Ovary (tissue), 9 donors: ENCODE data around the gene E2F7. TPM values are rescaled to one million over a fixed set of nuclear protein-coding genes. Genes with fewer than 3 reads are reported as not detected.
"Not testable (repeated sequence)": the region's sequence is repeated elsewhere in the genome, so short reads cannot be mapped to it uniquely, and the experiment has no call there.

Source experiments
- DNase-seq, 5 donors: peaks; one replicate each; pipeline ENCODE4 v3.0.0-alpha.2; 2019 to 2020
- H3K27ac ChIP-seq, 2 donors: fragments of 200-600 bp; one replicate each; pipeline versions ENCODE4 v1.5.1 to v1.8.0; 2019 to 2022
- H3K27me3 ChIP-seq: fragments of 200-600 bp; one replicate; pipeline ENCODE4 v1.8.0; 2022
- H3K36me3 ChIP-seq: fragments of 200-600 bp; sonication (generic); one replicate; pipeline ENCODE4 v1.5.1; 2019
- H3K4me1 ChIP-seq: one replicate; pipeline ENCODE4 v1.8.1; 2013; ENCODE audit warnings: mild to moderate bottlenecking, moderate library complexity; ENCODE audit not compliant: insufficient read depth
- H3K4me3 ChIP-seq: fragments of 200-600 bp; sonication (generic); one replicate; pipeline ENCODE4 v1.5.1; 2017
- H3K9me3 ChIP-seq, 2 donors: fragments of 200-600 bp in 1 of 2; sonication (generic) in 1 of 2; one replicate each; pipeline versions ENCODE4 v1.5.1 to v1.8.1; 2013 to 2019; ENCODE audit warnings: mild to moderate bottlenecking in 1 of 2, moderate library complexity in 1 of 2
- EP300 ChIP-seq: sonication (generic); formaldehyde crosslinking; IDR thresholded peaks from one replicate; pipeline ENCODE4 v1.6.1; 2017; ENCODE audit warnings: antibody characterized with exemption
- POLR2A ChIP-seq: fragments of 450-650 bp; IDR thresholded peaks from one replicate; pipeline ENCODE4 v1.6.1; 2017; ENCODE audit warnings: antibody characterized with exemption, mild to moderate bottlenecking, moderate library complexity
- WGBS, 3 donors: extraction: QIAGEN DNeasy Blood & Tissue Kit in 1 of 3; methylation state at CpG; one replicate each; pipeline versions ENCODE4 v1.1.5 to v1.1.7; 2013 to 2017; 5-methylcytosine and 5-hydroxymethylcytosine counted together
- intact Hi-C, 4 donors: fragments of 100-400 bp; cut with DNase I; formaldehyde crosslinking; loops; one replicate each; pipeline versions ENCODE4 v1.11.0 to v1.15.1; 2022 to 2023
- polyA plus RNA-seq, 2 donors: library from polyadenylated mRNA; stranded (reverse); fragments of 200-250 nt in 1 of 2; fragments of 350-450 nt in 1 of 2; fragmentation: Illumina TruSeq in 1 of 2; extraction: RNeasy Lipid Tissue Mini Kit (QIAGEN cat#74804) in 1 of 2; gene quantifications; one replicate each; pipeline ENCODE4 v1.2.3, GENCODE V29; 2013 to 2014
- total RNA-seq, 7 donors: library from RNA; depleted of rRNA in 2 of 7; stranded (reverse); fragments of >200 nt in 2 of 7; fragmentation: NEBNext Ultra II Directional in 3 of 7; extraction: Animal tissue kit (Norgen Biotek cat#: 25700) in 3 of 7; gene quantifications; one replicate each; pipeline versions ENCODE4 v1.1.0 to v1.2.4, GENCODE V29; 2016 to 2023
- TF ChIP-seq, protein P1 (sequence below), 3 donors: fragments of 450-650 bp in 2 of 3; fragments of 200-600 bp in 1 of 3; IDR thresholded peaks; one replicate each; pipeline versions ENCODE4 v1.5.1 to v1.8.0; 2016 to 2022; ENCODE audit warnings: antibody characterized with exemption in 3 of 3, mild to moderate bottlenecking in 1 of 3
- donor health status: DM: no; HTN: no; CAD: no; lungs with moderate emphysema.
- donor health status: DM: no; HTN: no; CAD: no.
- donor health status: Bipolar disorder and iron deficiency.
- donor health status: DM: yes; HTN: yes; CAD: no.
- donor health status: DM: no; HTN: no; CAD: no.
- donor health status: DM: yes; HTN: yes; CAD: no.

E2F7 gene
- total and polyA plus RNA-seq, 9 donors: 0.12 to 1.3 (median 0.45) TPM; not detected in 2

DNA sequence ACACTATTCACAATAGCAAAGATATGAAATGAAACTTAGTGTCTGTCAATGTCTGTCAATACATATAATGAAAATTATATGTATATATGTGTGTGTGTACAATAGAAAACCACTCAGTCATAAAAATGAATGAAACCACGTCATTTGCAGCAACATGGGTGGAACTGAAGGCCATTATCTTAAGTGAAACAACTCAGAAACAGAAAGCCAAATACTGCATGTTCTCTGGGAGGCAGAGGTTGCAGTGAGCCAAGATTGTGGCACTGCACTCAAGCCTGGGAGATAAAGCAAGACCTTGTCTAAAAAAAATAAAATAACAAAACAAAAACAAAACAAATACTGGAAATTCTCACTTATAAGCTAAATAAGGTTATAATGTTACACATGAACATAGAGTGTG is 16.7 kb upstream of the E2F7 start:
- intact Hi-C loops: no loop called here
- TF ChIP-seq POLR2A (no peak), EP300 (no peak)
- TF ChIP-seq, protein P1, sequence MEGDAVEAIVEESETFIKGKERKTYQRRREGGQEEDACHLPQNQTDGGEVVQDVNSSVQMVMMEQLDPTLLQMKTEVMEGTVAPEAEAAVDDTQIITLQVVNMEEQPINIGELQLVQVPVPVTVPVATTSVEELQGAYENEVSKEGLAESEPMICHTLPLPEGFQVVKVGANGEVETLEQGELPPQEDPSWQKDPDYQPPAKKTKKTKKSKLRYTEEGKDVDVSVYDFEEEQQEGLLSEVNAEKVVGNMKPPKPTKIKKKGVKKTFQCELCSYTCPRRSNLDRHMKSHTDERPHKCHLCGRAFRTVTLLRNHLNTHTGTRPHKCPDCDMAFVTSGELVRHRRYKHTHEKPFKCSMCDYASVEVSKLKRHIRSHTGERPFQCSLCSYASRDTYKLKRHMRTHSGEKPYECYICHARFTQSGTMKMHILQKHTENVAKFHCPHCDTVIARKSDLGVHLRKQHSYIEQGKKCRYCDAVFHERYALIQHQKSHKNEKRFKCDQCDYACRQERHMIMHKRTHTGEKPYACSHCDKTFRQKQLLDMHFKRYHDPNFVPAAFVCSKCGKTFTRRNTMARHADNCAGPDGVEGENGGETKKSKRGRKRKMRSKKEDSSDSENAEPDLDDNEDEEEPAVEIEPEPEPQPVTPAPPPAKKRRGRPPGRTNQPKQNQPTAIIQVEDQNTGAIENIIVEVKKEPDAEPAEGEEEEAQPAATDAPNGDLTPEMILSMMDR (IDR thresholded peaks at IDR 0.05): no peak
- Histone ChIP-seq H3K27me3 (no peaks in the 10 kb centered on the region), H3K4me1 (peaks cover 4% of the 10 kb centered on the region), H3K27ac (no peak overlapping the region), H3K9me3 (no peaks in the 10 kb centered on the region), H3K36me3 (no peaks in the 10 kb centered on the region), H3K4me3 (no peak overlapping the region)
- 11 to 38% (median 15%) methylated on average over 1 of the region's 1 CpG for WGBS, 3 donors
- no peak for DNase-seq

DNA sequence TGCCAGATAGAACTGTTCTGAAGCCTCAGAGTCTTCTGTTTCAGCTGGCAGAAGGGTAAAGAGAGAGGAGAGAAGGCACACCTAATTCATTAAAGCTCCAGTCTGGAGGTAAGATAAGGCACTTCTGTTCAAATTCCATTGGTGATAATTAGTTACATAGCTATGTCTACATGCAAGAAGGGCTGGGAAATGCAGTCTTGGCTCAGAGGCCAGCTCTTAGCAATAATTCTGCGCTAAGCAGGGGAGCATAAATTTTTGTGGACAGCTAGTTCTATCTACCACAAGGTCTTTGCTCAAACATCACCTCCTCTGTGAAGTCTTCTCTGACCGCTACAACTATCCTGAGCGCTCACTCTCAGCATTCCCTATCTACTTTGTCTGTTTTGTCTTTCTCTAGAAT is 14.3 kb upstream of the E2F7 start:
- H3K4me1 ChIP-seq: peaks cover 4% of the 10 kb centered on the region
- no peak overlapping the region for H3K4me3 ChIP-seq
- no peaks in the 10 kb centered on the region for H3K36me3 ChIP-seq
- H3K27ac ChIP-seq: no peak overlapping the region
- no peak for DNase-seq
- intact Hi-C loops: no loop called here
- H3K27me3 ChIP-seq: no peaks in the 10 kb centered on the region
- TF ChIP-seq, protein P1 (IDR thresholded peaks at IDR 0.05): no peak
- TF ChIP-seq EP300: no peak
- TF ChIP-seq POLR2A: no peak
- H3K9me3 ChIP-seq: no peaks in the 10 kb centered on the region
- WGBS, 3 donors: 42 to 56% (median 42%) methylated on average over 3 of the region's 3 CpGs

DNA sequence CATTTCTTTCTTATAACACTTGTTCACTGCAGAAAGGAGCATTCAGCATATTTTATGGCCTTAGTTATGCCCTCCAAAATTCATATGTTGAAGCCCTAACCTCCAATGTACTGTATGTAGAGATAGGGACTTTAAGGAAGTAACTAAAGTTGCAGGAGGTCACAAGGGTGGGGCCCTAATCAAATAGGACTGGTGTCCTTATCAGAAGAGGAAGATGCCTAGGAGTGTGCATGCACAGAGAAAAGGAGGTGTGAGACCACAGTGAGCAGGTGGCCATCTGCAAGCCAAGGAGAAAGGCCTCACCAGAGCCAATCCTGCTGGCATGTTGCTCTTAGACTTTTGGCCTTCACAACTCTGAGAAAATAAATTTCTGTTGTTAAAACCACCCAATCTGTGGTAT is 12.9 kb upstream of the E2F7 start:
- Histone ChIP-seq H3K27me3 (no peaks in the 10 kb centered on the region), H3K4me1 (peaks cover 4% of the 10 kb centered on the region), H3K36me3 (no peaks in the 10 kb centered on the region), H3K4me3 (no peak overlapping the region), H3K27ac (no peak overlapping the region), H3K9me3 (no peaks in the 10 kb centered on the region)
- DNase-seq: no peak
- TF ChIP-seq, protein P1 (IDR thresholded peaks at IDR 0.05): no peak
- TF ChIP-seq EP300 (no peak), POLR2A (no peak)
- intact Hi-C loops: no loop called here

DNA sequence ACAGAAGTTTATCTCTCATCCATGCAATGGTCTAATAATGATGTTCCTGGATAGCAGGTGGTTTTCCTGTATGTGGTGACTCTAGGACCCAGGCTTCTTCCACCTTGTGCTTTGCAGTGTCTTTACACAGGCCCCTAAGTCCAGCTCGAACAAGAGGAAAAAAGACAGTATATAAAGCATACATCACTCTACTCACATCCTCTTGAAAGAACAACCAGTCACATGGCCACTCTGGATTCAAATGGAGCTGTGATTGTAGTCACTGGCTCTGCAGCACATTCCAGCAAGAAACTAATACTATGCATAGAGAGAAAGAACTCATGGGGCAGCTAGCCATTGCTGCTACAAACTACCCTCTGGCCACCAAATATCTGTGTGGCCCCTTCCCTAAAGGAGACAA is 11.5 kb upstream of the E2F7 start:
- Histone ChIP-seq H3K27me3 (no peaks in the 10 kb centered on the region), H3K36me3 (no peaks in the 10 kb centered on the region), H3K27ac (no peak overlapping the region), H3K9me3 (no peaks in the 10 kb centered on the region), H3K4me1 (peaks cover 4% of the 10 kb centered on the region), H3K4me3 (no peak overlapping the region)
- intact Hi-C loops: no loop called here
- 56 to 84% (median 76%) methylated on average over 1 of the region's 1 CpG for WGBS, 3 donors
- DNase-seq: no peak
- TF ChIP-seq POLR2A (no peak), EP300 (no peak)
- TF ChIP-seq, protein P1 (IDR thresholded peaks at IDR 0.05): no peak

DNA sequence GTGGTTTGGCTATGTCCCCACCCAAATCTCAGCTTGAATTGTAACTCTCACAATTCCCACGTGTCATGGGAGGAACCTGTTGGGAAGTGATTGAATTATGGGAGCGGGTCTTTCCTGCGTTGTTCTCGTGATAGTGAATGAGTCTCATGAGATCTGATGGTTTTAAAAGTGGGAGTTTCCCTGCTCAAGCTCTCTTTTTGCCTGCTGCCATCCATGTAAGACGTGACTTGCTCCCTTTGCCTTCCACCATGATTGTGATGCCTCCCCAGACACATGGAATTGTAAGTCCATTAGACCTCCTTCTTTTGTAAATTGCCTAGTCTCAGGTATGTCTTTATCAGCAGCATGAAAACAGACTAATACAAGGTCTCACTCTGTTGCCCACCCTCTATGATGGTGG is 8.5 kb upstream of the E2F7 start:
- H3K36me3 ChIP-seq, H3K27me3 ChIP-seq, H3K4me1 ChIP-seq, H3K9me3 ChIP-seq, H3K4me3 ChIP-seq, DNase-seq, intact Hi-C loops, H3K27ac ChIP-seq: not testable (repeated sequence)
- WGBS, 3 donors: 91 to 96% (median 92%) methylated on average over 5 of the region's 5 CpGs
